Posterior cingulate gyrus (tissue), 11 donors: ENCODE results near the gene TRAPPC2.
A peak's percentile ranks its signal among the peaks of the same experiment; 100 is the strongest.

Source experiments
- DNase-seq, 10 donors: peaks; one replicate each; pipeline versions ENCODE4 v3.0.0 to v3.0.0-alpha.2; 2020 to 2021; ENCODE audit warnings: mixed read lengths in 3 of 10
- intact Hi-C: fragments of 100-400 bp; cut with DNase I; formaldehyde crosslinking; loops from one replicate; pipeline ENCODE4 v1.15.1; 2023

The TRAPPC2 gene

GRCh38 chrX:13702111-13702789 lies 32.2 kb downstream of the TRAPPC2 start:
- intact Hi-C loops, result no loop called here
- DNase-seq, result no peak

DNA sequence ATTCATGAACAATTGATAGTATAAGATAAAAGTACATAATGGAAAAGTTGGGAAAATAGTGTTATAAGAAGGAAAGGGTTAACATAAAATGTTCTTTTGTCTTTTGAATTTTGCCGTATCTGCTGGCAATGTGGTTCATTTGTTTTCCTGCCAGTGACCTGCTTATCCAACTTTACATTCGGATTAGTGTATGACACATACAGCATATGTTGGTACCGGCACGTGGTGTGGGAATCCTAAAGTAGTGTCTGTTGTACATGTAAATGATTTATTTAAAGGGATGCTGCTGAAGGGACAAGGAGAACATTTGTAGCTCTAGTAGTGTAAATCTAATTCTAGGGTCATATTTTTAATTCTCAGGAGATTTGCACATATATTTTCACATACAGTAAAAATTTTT lies 34.0 kb downstream of the TRAPPC2 start:
- DNase-seq, result no peak
- intact Hi-C loops, result no loop called here

- intact Hi-C loops, result no loop called here
These were observed 35.1 kb downstream of the TRAPPC2 start for GRCh38 chrX:13699183-13699826.

DNA sequence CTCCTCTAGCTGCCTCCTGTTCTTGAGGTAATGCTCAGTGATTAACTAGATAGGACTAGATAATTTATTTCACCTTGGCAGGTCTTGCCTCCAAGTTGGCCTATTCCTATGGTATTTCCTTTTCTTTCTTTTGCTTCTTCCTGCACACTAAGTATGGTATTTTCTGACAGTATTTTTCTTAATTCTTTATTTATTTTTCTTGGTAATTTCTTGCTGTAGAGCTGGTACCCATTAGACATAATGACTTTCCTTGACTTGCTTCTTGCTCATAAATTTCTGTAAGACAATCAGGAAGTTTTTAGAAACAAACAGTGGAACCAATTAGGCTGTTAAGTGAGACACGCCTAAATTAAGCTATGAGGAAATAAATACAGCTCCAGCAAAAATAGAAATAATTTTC lies 36.0 kb downstream of the TRAPPC2 start:
- DNase-seq, result no peak
- intact Hi-C loops, result no loop called here

More at GRCh38 chrX:13699183-13699826, 35.1 kb downstream of the TRAPPC2 start:
- no peak for DNase-seq

DNA sequence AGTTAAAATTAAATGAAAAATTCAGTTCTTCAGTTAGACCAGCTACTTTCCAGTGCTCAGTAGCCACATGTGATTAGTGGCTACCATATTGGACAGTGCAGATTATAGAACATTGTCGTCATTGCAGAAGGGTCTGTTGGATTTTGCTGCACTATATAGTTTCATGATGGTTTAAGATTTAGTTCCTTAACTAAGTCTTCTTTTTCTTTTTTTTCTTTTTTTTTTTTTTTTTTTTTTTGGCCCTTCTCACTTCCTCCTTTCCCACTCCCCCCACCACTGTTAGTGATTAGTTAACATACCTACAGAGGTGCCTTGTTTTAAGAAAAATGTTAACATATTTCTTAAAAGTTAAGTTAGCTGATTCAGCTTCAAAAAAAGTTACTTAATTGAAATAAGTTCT lies 36.4 kb downstream of the TRAPPC2 start:
- intact Hi-C loops, result no loop called here
- DNase-seq, result no peak

DNA sequence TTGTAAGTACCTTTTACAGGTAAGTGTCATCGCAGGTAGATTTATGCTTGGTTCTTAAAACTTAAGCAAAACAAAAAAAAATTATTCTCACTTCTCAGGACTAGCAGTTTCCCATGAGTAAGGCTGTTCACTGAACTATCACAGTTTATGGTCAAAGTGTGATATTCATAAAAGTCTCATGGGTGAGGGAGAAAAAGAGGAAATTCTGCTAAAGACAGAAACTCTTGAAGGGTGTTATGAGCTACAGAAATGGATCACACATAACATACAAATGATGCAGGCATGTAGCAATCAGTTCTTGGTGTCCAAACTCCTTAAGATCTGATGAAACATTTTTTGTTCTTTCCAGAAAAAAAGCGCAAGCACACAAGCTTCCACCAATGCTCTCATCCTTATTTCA lies 37.0 kb downstream of the TRAPPC2 start:
- intact Hi-C loops, result no loop called here
- no peak for DNase-seq

DNA sequence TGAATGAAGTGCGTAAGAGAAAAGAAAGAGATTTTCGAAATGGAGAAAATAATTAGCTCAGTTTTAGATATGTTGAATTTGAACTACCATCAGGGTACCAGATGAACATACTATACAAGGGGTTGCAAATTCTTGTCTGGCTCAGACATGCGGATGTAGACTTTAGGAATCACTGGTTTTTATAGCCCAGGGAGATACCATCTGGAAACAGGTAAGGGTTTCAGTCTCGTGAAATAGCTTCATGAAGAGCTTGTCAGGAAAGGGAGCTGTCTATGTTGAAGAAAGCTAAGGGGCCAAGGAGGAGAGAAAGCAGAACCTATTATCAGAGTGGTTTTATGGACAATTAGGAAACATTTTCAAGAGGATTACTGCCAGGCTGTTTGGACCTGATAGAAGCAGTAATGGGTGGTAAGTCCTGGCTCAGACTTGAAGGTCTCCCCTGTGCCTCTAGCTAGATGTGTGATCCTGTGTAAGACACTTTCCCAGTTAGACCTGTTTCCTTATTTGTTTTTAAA lies 38.8 kb downstream of the TRAPPC2 start:
- intact Hi-C loops, result no loop called here
- DNase-seq, result no peak

GRCh38 chrX:13694983-13695382 lies 39.4 kb downstream of the TRAPPC2 start:
- intact Hi-C loops, result no loop called here

DNA sequence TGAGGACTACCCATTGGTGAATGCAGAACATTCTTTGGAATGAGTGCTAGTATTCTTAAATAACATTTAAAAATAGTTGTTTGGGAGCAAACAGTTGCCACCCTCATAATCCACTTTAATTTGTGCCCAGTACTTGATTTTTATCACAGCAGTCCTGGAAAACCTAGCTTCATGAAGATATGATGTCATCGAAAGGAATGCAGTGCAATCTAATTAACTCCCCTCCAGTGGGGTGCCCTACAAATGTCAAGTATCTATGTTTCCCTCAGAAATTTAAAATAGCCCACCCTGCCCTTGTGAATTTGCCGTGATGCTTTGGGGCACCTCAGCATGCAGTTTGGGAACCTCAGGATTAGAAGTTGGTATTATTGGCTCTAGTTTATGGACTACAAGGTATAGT lies 40.1 kb downstream of the TRAPPC2 start:
- intact Hi-C loops, result no loop called here
- no peak for DNase-seq

More at GRCh38 chrX:13694983-13695382, 39.4 kb downstream of the TRAPPC2 start:
- no peak for DNase-seq

- intact Hi-C loops, result no loop called here
- DNase-seq, result no peak
These were observed 41.0 kb downstream of the TRAPPC2 start for GRCh38 chrX:13693341-13693961.

DNA sequence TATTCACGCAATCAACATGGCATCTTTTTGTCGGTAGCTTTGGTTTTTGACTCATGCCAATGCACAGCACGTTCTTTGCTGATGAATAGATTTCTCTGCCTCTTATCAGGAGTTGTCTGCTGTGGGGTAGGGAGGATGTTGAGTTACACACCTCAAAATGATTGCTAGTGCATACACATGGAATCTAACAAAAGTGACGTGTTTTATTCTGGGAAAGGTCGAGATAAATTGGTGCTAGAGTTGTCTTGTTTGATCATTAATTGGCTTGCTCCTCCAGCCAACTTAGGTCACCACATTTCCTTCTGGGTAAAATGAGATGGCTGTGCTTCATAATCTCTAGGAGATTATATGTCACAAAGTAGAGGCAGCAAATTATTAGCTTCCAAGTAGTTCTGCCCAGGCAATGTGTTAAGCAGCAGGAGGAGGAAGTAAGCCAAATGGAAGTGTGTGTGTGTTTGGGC lies 41.6 kb downstream of the TRAPPC2 start:
- intact Hi-C loops, result no loop called here

GRCh38 chrX:13691841-13692371 lies 42.5 kb downstream of the TRAPPC2 start:
- no peak for DNase-seq
- intact Hi-C loops, result no loop called here

More for the DNA sequence above, 41.6 kb downstream of the TRAPPC2 start:
- DNase-seq, result no peak

DNA sequence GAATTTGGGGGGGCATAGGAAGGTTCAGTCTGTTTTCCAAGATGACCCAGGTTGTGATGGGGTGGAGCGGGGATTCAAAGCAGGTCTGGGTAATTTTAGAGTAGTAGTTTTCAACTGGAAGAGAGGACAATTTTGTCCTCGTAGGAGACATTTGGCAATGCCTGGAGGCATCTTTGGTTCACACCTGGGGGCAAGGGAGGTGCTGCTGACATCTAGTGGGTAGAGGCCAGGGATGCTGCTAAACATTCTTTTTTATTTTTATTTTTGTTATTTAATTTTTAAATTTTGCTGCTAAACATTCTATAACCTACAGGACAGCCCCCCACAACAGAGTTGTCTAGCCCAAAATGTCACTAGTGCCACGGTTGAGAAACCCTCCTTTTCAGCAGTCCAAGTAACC lies 43.6 kb downstream of the TRAPPC2 start:
- intact Hi-C loops, result no loop called here
- no peak for DNase-seq

DNA sequence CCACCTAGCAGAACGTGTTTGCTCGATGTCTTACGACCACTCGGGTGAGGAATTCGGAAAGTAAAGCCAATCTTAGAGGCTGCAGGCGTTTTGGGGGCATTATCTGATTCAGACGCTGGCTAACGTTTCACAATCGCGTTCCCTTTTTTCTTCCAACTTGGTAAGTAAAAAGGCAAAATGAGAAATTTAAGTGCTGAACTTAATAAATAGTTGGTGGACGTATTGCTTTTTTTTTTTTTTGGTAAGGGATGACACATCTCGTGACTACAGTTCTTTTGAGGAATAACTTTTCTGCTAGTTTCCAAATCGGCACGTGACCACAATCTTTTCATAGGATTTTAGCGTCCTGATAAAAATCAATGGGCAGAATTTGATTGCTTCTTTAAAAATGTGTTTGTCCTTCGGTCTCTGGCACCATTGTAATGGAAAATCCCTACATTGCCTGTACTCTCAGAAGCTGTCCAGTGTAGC lies 44.6 kb downstream of the TRAPPC2 start:
- no peak for DNase-seq
- intact Hi-C loops, result loop anchor here (2.0 to 5.0 kb wide), 2 partner anchors 37 to 43 kb away; partner anchors contain the start of genes OFD1, TCEANC and TRAPPC2

GRCh38 chrX:13688958-13689740 lies 45.3 kb downstream of the TRAPPC2 start, which contains the start of gene RAB9A:
Gene RAB9A (plus strand): TSS chrX:13689128. CDS start chrX:13708747, 19,619 bp downstream.
- peak; percentile 68 to 97 (median 77) for DNase-seq
- intact Hi-C loops, result loop anchor here (2.0 to 5.0 kb wide), 2 partner anchors 36 to 43 kb away; partner anchors contain the start of genes OFD1, TCEANC and TRAPPC2

DNA sequence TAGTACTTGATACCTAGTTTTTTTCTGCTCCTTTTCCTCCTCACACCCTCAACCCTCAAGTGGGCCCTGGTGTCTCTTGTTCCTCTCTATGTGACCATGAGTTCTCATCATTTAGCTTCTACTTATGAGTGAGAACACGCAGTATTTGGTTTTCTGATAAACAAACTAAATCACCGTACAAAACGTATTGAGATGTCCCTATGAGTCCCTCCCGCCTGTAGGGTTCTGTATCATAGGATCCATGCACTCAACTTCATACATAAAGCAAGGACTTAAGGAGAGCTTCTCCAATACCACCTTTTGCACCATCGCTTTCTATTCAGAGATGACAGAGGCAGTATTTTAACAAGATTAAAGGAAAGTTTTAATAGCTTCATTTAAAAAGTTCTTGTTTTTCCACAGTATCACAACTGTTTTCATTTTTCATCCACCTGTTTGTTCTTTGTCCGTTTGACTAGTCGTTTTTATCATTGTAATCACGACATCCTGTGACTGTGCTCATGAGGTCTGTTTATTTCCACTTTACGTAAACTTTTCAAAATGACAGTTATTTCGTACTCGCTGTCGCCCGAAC lies 45.9 kb downstream of the TRAPPC2 start:
- intact Hi-C loops, result loop anchor here (2.0 to 5.0 kb wide), 2 partner anchors 36 to 44 kb away; partner anchors contain the start of genes OFD1, TCEANC and TRAPPC2
- DNase-seq, result no peak

- DNase-seq, result no peak
- intact Hi-C loops, result loop anchor here (5.0 kb wide), 1 partner anchor 45 kb away; the partner anchor contains the start of genes OFD1 and TRAPPC2
These were observed 47.2 kb downstream of the TRAPPC2 start for GRCh38 chrX:13687203-13687602.

DNA sequence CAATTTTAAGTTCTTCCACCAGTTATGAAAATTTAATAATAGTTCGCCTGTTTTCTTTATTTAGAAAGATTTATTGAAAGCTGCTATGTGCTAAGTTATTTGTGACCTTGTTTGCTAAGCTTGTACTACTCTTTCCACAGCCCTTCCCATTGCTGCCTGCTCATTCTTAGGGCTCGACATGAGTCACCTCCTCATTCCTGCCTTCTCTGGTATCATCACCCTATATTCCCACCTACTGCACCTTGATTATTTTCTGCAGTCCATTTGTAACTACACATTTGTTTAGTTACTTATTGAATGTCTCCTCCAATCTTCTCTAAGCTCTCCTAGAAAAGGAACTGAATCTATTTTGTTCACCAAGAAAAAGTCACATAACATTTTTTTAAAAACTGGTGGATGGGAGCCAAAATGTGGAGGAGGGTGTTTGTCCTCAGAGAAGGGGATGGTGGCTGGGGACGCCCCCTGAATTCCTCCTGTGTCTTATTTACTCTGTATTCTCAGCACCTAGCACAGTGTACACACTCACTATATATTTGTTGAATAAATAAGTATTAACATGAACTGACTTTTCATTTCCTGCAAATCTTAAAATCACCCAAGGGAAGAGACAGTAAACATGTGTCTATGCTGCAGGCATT lies 49.2 kb downstream of the TRAPPC2 start:
- intact Hi-C loops, result loop anchor here (5.0 kb wide), 1 partner anchor 47 kb away; the partner anchor contains the start of genes OFD1 and TRAPPC2
- no peak for DNase-seq

GRCh38 chrX:13684361-13684760 lies 50.1 kb downstream of the TRAPPC2 start:
- intact Hi-C loops, result no loop called here
- DNase-seq, result no peak
